Esophagus squamous epithelium (tissue), 5 donors: ENCODE results near the gene KRTAP2-2. TPM values are rescaled to one million over a fixed set of nuclear protein-coding genes. Genes with fewer than 3 reads are reported as not detected.
"Not testable (repeated sequence)": the region's sequence is repeated elsewhere in the genome, so short reads cannot be mapped to it uniquely, and the experiment has no call there.

Experiments used
- DNase-seq: peaks from one replicate; lab custom pipeline; 2025; lab: John Stamatoyannopoulos, UW
- H3K27ac ChIP-seq, 4 donors: fragments of 200-600 bp; sonication (generic); one replicate each; pipeline ENCODE4 v1.5.1; 2016 to 2019; ENCODE audit warnings: mild to moderate bottlenecking in 1 of 4
- H3K27me3 ChIP-seq, 4 donors: fragments of 200-600 bp; sonication (generic); 1 replicate in 3 of 4; 2 replicates in 1 of 4; pipeline versions ENCODE4 v1.5.1 to v1.6.0; 2017 to 2021; ENCODE audit warnings: antibody characterized with exemption in 1 of 4
- H3K36me3 ChIP-seq, 3 donors: fragments of 200-600 bp; sonication (generic); one replicate each; pipeline ENCODE4 v1.5.1; 2016 to 2019
- H3K4me1 ChIP-seq, 3 donors: fragments of 200-600 bp; sonication (generic); one replicate each; pipeline ENCODE4 v1.5.1; 2017 to 2019
- H3K4me3 ChIP-seq, 4 donors: fragments of 200-600 bp; sonication (generic); 1 replicate in 3 of 4; 2 replicates in 1 of 4; pipeline ENCODE4 v1.5.1; 2016 to 2019; ENCODE audit warnings: mild to moderate bottlenecking in 2 of 4, moderate library complexity in 1 of 4
- H3K9me3 ChIP-seq, 3 donors: fragments of 200-600 bp; sonication (generic); one replicate each; pipeline ENCODE4 v1.5.1; 2016 to 2019
- CTCF ChIP-seq, 6 experiments: fragments of 450-650 bp in 4 of 6; fragments of 200-600 bp in 2 of 6; sonication (generic) in 2 of 6; IDR thresholded peaks; one replicate each; pipeline ENCODE4 v1.5.1; 2016 to 2019; ENCODE audit warnings: antibody characterized with exemption in 6 of 6, mild to moderate bottlenecking in 4 of 6, moderate library complexity in 4 of 6
- POLR2A ChIP-seq, 4 donors: fragments of 450-650 bp; IDR thresholded peaks; one replicate each; pipeline ENCODE4 v1.6.1; 2017; ENCODE audit warnings: antibody characterized with exemption in 4 of 4, mild to moderate bottlenecking in 4 of 4, moderate library complexity in 3 of 4
- WGBS, 2 donors: methylation state at CpG; one replicate each; pipeline ENCODE4 v1.1.5; 2018; 5-methylcytosine and 5-hydroxymethylcytosine counted together
- intact Hi-C: fragments of 100-400 bp; cut with DNase I; formaldehyde crosslinking; loops from one replicate; pipeline ENCODE4 v1.15.0; 2022
- total RNA-seq, 4 donors: library from RNA; depleted of rRNA; stranded (reverse); fragments of >200 nt; gene quantifications; one replicate each; pipeline ENCODE4 v1.1.0, GENCODE V29; 2016
- donor health status: DM: yes; HTN: yes; CAD: no.

Gene KRTAP2-2
- total RNA-seq, 4 donors from 2014 or later, result not detected

GRCh38 chr17:41065829-41066624, 11.0 kb upstream of the KRTAP2-2 start, which contains the start of gene KRTAP2-4:
KRTAP2-4 (minus strand) TSS chr17:41065879; CDS start chr17:41065845, 34 bp downstream.
- no peak for DNase-seq
- Histone ChIP-seq H3K27ac (no peak within 1 kb of the TSS), H3K9me3 (no peaks in the 10 kb centered on the region), H3K36me3 (no peaks in the 10 kb centered on the region), H3K4me3 (no peak within 1 kb of the TSS), H3K4me1 (no peaks in the 10 kb centered on the region), H3K27me3 (no peaks in the 10 kb centered on the region)
- intact Hi-C loops, result no loop called here
- 41 to 53% methylated on average over 5 of the region's 6 CpGs for WGBS, 2 donors
- TF ChIP-seq CTCF (IDR thresholded peaks at IDR 0.05) (no peak), POLR2A (IDR thresholded peaks at IDR 0.05) (no peak)

- 62 to 86% methylated on average over 4 to 7 of the region's 16 CpGs for WGBS, 2 donors
- H3K27ac ChIP-seq, H3K36me3 ChIP-seq, H3K4me1 ChIP-seq, DNase-seq, H3K4me3 ChIP-seq, intact Hi-C loops, H3K9me3 ChIP-seq, H3K27me3 ChIP-seq: not testable (repeated sequence)
Observed at GRCh38 chr17:41065016-41065689, 10.1 kb upstream of the KRTAP2-2 start.

- intact Hi-C loops, result no loop called here
- H3K9me3 ChIP-seq, result no peaks in the 10 kb centered on the region
- no peaks in the 10 kb centered on the region for H3K36me3 ChIP-seq
- WGBS, 2 donors, result 70 to 75% methylated on average over 1 of the region's 1 CpG
- no peak for TF ChIP-seq CTCF (IDR thresholded peaks at IDR 0.05)
- no peak for TF ChIP-seq POLR2A (IDR thresholded peaks at IDR 0.05)
- no peak overlapping the region for H3K27ac ChIP-seq
- no peaks in the 10 kb centered on the region for H3K4me1 ChIP-seq
- no peak overlapping the region for H3K4me3 ChIP-seq
- no peaks in the 10 kb centered on the region for H3K27me3 ChIP-seq
- no peak for DNase-seq
Observed at GRCh38 chr17:41064301-41064700, 9.3 kb upstream of the KRTAP2-2 start.

- H3K4me3 ChIP-seq, result no peak overlapping the region
- intact Hi-C loops, result no loop called here
- DNase-seq, result no peak
- 77 to 82% methylated on average over 4 of the region's 4 CpGs for WGBS, 2 donors
- H3K36me3 ChIP-seq, result no peaks in the 10 kb centered on the region
- TF ChIP-seq CTCF (IDR thresholded peaks at IDR 0.05) (no peak), POLR2A (IDR thresholded peaks at IDR 0.05) (no peak)
- H3K9me3 ChIP-seq, result no peaks in the 10 kb centered on the region
- no peak overlapping the region for H3K27ac ChIP-seq
- H3K4me1 ChIP-seq, result no peaks in the 10 kb centered on the region
- peaks cover 0 to 5% (median 0%) of the 10 kb centered on the region in 4 donors for H3K27me3 ChIP-seq
Observed at GRCh38 chr17:41063449-41063848, 8.4 kb upstream of the KRTAP2-2 start.

- Histone ChIP-seq H3K4me1 (no peaks in the 10 kb centered on the region), H3K4me3 (no peak overlapping the region), H3K9me3 (no peaks in the 10 kb centered on the region), H3K36me3 (no peaks in the 10 kb centered on the region), H3K27ac (no peak overlapping the region), H3K27me3 (peaks cover 0 to 15% (median 0%) of the 10 kb centered on the region in 4 donors)
- TF ChIP-seq POLR2A (IDR thresholded peaks at IDR 0.05) (no peak), CTCF (IDR thresholded peaks at IDR 0.05) (no peak)
- no peak for DNase-seq
- 56 to 91% methylated on average over 1 of the region's 1 CpG for WGBS, 2 donors
- intact Hi-C loops, result no loop called here
Observed at GRCh38 chr17:41061964-41062363, 6.9 kb upstream of the KRTAP2-2 start.
